Immature natural killer cell (primary cell): ENCODE data around the gene CHPT1. TPM values are rescaled to one million over a fixed set of nuclear protein-coding genes. Genes with fewer than 3 reads are reported as not detected.

Source experiments
- DNase-seq, 3 donors: peaks; one replicate each; pipeline ENCODE4 v3.0.0; 2022; ENCODE audit warnings: mixed read lengths in 1 of 3
- H3K27ac Mint-ChIP-seq, 6 donors: one replicate each; pipeline ENCODE4 v1.8.0; 2020; ENCODE audit warnings: mixed read lengths in 6 of 6, mild to moderate bottlenecking in 5 of 6, inconsistent platforms in 4 of 6, moderate library complexity in 3 of 6
- H3K27me3 Mint-ChIP-seq, 3 donors: one replicate each; pipeline ENCODE4 v1.8.0; 2020 to 2021; ENCODE audit warnings: low read depth in 3 of 3, mild to moderate bottlenecking in 3 of 3, mixed read lengths in 3 of 3, moderate library complexity in 3 of 3, inconsistent platforms in 1 of 3
- H3K36me3 Mint-ChIP-seq, 3 donors: one replicate each; pipeline ENCODE4 v1.8.0; 2020; ENCODE audit warnings: mixed read lengths in 3 of 3, inconsistent platforms in 2 of 3, mild to moderate bottlenecking in 2 of 3
- H3K4me1 Mint-ChIP-seq, 2 donors: one replicate each; pipeline ENCODE4 v1.8.0; 2020; ENCODE audit warnings: inconsistent platforms in 2 of 2, mild to moderate bottlenecking in 2 of 2, mixed read lengths in 2 of 2, moderate library complexity in 1 of 2
- H3K4me3 Mint-ChIP-seq, 5 donors: one replicate each; pipeline ENCODE4 v1.8.0; 2020; ENCODE audit warnings: mild to moderate bottlenecking in 5 of 5, mixed read lengths in 5 of 5, inconsistent platforms in 3 of 5, moderate library complexity in 3 of 5
- H3K9me3 Mint-ChIP-seq, 6 donors: one replicate each; pipeline ENCODE4 v1.8.0; 2020; ENCODE audit warnings: mild to moderate bottlenecking in 6 of 6, mixed read lengths in 6 of 6, inconsistent platforms in 4 of 6, moderate library complexity in 3 of 6
- polyA plus RNA-seq, 3 donors: library from polyadenylated mRNA; unstranded; fragments of 300-500 nt; fragmentation: Illumina TruSeq; gene quantifications; one replicate each; pipeline ENCODE4 v1.2.3, GENCODE V29; 2021

The CHPT1 gene
- polyA plus RNA-seq, 3 donors from 2014 or later = 13.1 to 28.5 (median 17.2) TPM

- H3K27ac Mint-ChIP-seq = peak overlapping the region; percentile 88 to 96 (median 94)
- no peak for DNase-seq
- H3K4me3 Mint-ChIP-seq = peak overlapping the region in 4 of 5 donors; percentile 1 to 53 (median 12)
- H3K4me1 Mint-ChIP-seq = peaks cover 27 to 32% of the 10 kb centered on the region in 2 donors
- no peaks in the 10 kb centered on the region for H3K9me3 Mint-ChIP-seq
- peaks cover 0 to 2% (median 2%) of the 10 kb centered on the region in 3 donors for H3K27me3 Mint-ChIP-seq
- peaks cover 6 to 23% (median 13%) of the 10 kb centered on the region in 3 donors for H3K36me3 Mint-ChIP-seq
Measured at GRCh38 chr12:101743242-101743641, 45.8 kb downstream of the CHPT1 start.

DNA sequence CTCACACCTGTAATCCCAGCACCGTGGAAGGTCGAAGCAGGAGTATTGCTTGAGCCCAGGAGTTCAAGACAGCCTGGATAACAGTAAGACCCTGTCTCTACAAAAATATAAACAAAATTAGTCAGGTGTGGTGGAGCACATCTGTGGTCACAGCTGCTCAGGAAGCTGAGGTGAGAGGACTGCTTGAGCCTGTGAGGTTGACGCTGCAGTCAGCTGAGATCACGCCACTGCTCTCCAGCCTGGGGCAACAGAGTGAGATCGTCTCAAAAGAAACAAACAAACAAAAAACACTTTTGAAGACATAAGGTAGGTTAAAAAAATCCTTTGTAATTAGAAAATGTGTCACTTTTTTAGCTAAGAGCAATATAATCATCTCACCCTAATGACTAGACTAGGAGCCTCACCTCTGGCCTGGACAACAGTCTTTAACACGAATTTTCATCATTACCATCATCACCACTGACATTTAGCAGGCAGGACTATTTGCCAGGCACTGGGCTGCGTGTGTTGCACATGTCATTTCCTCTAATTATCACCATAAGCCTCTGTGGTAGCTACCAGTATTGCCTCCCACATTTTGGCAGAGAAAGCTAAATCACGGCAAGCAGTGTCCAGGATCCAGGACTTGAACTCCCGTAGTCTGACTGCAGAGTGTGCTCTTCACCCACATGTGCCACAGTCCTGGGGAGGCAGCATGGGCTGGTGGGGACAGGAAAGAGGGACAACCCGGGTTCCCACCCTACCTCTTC, 46.5 kb downstream of the CHPT1 start:
- Mint-ChIP-seq H3K27me3 (peaks cover 0 to 2% (median 0%) of the 10 kb centered on the region in 3 donors), H3K9me3 (no peaks in the 10 kb centered on the region), H3K4me3 (peak overlapping the region; percentile 8 to 53 (median 26)), H3K27ac (peak overlapping the region; percentile 88 to 96 (median 94)), H3K4me1 (peaks cover 30 to 32% of the 10 kb centered on the region in 2 donors), H3K36me3 (peaks cover 12 to 29% (median 13%) of the 10 kb centered on the region in 3 donors)
- peak; percentile 59 to 70 (median 70) for DNase-seq

- H3K4me3 Mint-ChIP-seq = no peak overlapping the region
Measured at GRCh38 chr12:101745481-101745880, 48.0 kb downstream of the CHPT1 start.

GRCh38 chr12:101746196-101746595, 48.8 kb downstream of the CHPT1 start:
- peaks cover 34 to 39% of the 10 kb centered on the region in 2 donors for H3K4me1 Mint-ChIP-seq
- DNase-seq = no peak

More at GRCh38 chr12:101745481-101745880, 48.0 kb downstream of the CHPT1 start:
- Mint-ChIP-seq H3K9me3 (no peaks in the 10 kb centered on the region), H3K36me3 (peaks cover 19 to 41% (median 23%) of the 10 kb centered on the region in 3 donors), H3K4me1 (peaks cover 34 to 39% of the 10 kb centered on the region in 2 donors), H3K27ac (peak overlapping the region; percentile 88 to 96 (median 94)), H3K27me3 (no peaks in the 10 kb centered on the region)
- DNase-seq = no peak

DNA sequence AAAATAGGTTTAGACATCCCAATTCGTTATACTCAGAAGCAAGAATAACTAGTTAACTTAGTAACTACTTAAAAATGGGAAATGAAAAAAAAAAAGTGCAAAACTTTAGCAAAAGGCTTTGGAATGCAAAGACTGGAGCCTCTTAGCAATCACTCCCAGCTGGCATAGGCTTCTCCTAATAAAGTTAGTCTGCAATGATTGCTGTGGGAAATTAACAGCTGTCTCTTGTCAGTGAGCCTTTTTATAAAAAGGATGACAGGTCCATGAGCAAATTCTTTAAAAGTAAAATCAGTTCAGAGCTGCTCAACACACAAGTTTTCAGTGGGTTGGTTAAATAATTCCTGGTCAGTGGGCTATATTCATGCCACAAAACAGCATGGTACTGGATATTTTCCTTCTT, 49.2 kb downstream of the CHPT1 start:
- no peaks in the 10 kb centered on the region for H3K27me3 Mint-ChIP-seq
- DNase-seq = no peak
- no peaks in the 10 kb centered on the region for H3K9me3 Mint-ChIP-seq
- peak overlapping the region in 5 of 6 donors; percentile 41 to 82 (median 65) for H3K27ac Mint-ChIP-seq
- H3K36me3 Mint-ChIP-seq = peaks cover 18 to 52% (median 27%) of the 10 kb centered on the region in 3 donors
- H3K4me1 Mint-ChIP-seq = peaks cover 34 to 39% of the 10 kb centered on the region in 2 donors
- no peak overlapping the region for H3K4me3 Mint-ChIP-seq

More at GRCh38 chr12:101746196-101746595, 48.8 kb downstream of the CHPT1 start:
- H3K27ac Mint-ChIP-seq = peak overlapping the region in 5 of 6 donors; percentile 6 to 96 (median 42)
- no peaks in the 10 kb centered on the region for H3K9me3 Mint-ChIP-seq
- no peak overlapping the region for H3K4me3 Mint-ChIP-seq
- H3K36me3 Mint-ChIP-seq = peaks cover 21 to 48% (median 27%) of the 10 kb centered on the region in 3 donors
- no peaks in the 10 kb centered on the region for H3K27me3 Mint-ChIP-seq

GRCh38 chr12:101747697-101748096, 50.3 kb downstream of the CHPT1 start:
- Mint-ChIP-seq H3K27ac (peak overlapping the region; percentile 41 to 85 (median 76)), H3K9me3 (no peaks in the 10 kb centered on the region), H3K36me3 (peaks cover 18 to 58% (median 31%) of the 10 kb centered on the region in 3 donors), H3K4me3 (no peak overlapping the region), H3K27me3 (no peaks in the 10 kb centered on the region), H3K4me1 (peaks cover 33 to 36% of the 10 kb centered on the region in 2 donors)
- no peak for DNase-seq

- Mint-ChIP-seq H3K9me3 (no peaks in the 10 kb centered on the region), H3K27ac (peak overlapping the region in 5 of 6 donors; percentile 18 to 82 (median 58)), H3K4me1 (peaks cover 21 to 24% of the 10 kb centered on the region in 2 donors), H3K4me3 (no peak overlapping the region), H3K36me3 (peaks cover 21 to 60% (median 36%) of the 10 kb centered on the region in 3 donors), H3K27me3 (peaks cover 0 to 2% (median 0%) of the 10 kb centered on the region in 3 donors)
- no peak for DNase-seq
Measured at GRCh38 chr12:101748907-101749306, 51.5 kb downstream of the CHPT1 start.

- Mint-ChIP-seq H3K36me3 (peaks cover 23 to 62% (median 38%) of the 10 kb centered on the region in 3 donors), H3K4me3 (no peak overlapping the region), H3K27ac (peak overlapping the region; percentile 25 to 83 (median 66)), H3K4me1 (peaks cover 13 to 16% of the 10 kb centered on the region in 2 donors), H3K27me3 (peaks cover 0 to 2% (median 0%) of the 10 kb centered on the region in 3 donors), H3K9me3 (no peaks in the 10 kb centered on the region)
- no peak for DNase-seq
Measured at GRCh38 chr12:101749657-101750056, 52.2 kb downstream of the CHPT1 start.

DNA sequence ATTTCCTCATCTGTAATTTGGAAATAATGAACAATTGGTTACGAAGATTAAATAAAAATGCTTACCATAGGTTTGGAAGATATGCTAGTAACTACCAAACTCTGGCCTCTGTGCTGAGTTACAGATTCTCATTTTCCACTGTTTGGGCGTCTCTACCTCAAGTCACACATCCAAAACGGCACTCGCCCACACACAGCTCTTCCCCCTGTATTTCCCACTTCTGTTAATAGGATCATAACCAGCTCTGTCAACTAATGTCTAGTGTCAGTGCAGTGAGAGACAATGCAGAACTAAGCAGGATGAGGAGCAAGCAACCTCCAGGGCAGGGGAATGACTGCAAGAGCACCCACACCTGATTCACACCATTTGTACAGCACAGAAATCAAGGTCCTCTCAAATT, 52.7 kb downstream of the CHPT1 start:
- Mint-ChIP-seq H3K36me3 (peaks cover 27 to 67% (median 43%) of the 10 kb centered on the region in 3 donors), H3K9me3 (no peaks in the 10 kb centered on the region), H3K4me3 (no peak overlapping the region), H3K4me1 (peaks cover 8 to 11% of the 10 kb centered on the region in 2 donors), H3K27ac (peak overlapping the region; percentile 26 to 83 (median 50)), H3K27me3 (peaks cover 0 to 2% (median 0%) of the 10 kb centered on the region in 3 donors)
- no peak for DNase-seq

DNA sequence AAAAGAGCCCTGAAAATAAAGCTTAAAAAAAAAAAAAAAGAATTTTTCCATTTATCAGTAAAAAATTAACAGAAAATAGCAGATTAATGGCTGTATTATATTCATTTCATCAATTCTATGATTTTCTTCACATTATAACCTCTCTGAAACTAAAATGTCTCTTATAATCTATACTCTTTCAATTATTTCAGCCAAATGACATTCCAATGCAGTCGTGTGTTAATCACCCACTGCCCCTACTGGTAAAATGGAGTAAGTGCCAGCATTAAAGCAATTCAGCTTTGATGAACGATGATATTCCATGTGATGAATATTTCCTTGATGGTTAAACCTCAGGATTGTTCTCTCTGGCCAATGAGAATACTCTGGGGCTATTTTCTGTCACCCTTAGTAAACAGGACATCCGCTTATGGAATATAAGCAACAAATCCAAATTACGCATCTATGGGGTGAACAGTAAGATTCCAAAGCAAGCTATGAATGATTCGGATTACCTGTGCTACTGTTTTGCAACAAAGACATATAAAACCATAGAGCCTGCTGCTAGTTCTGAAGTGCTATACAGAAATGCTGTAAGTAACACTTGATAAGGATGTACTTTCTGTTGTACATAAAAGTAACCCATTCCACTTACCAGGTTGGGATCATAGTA, 62.1 kb downstream of the CHPT1 start:
- H3K36me3 Mint-ChIP-seq = peaks cover 15 to 50% (median 44%) of the 10 kb centered on the region in 3 donors
- DNase-seq = peak in 2 of 3 donors; percentile 26 to 34
- H3K9me3 Mint-ChIP-seq = no peaks in the 10 kb centered on the region
- peak overlapping the region in 1 of 6 donors; percentile 35 for H3K27ac Mint-ChIP-seq
- H3K4me3 Mint-ChIP-seq = no peak overlapping the region
- no peaks in the 10 kb centered on the region for H3K27me3 Mint-ChIP-seq
- peaks cover 4 to 14% of the 10 kb centered on the region in 2 donors for H3K4me1 Mint-ChIP-seq

GRCh38 chr12:101761350-101761749, 63.9 kb downstream of the CHPT1 start:
- Mint-ChIP-seq H3K27me3 (no peaks in the 10 kb centered on the region), H3K27ac (peak overlapping the region in 1 of 6 donors; percentile 64), H3K9me3 (no peaks in the 10 kb centered on the region), H3K36me3 (peaks cover 10 to 46% (median 38%) of the 10 kb centered on the region in 3 donors), H3K4me3 (no peak overlapping the region), H3K4me1 (peaks cover 4 to 15% of the 10 kb centered on the region in 2 donors)
- no peak for DNase-seq

GRCh38 chr12:101761781-101762180, 64.3 kb downstream of the CHPT1 start:
- Mint-ChIP-seq H3K36me3 (peaks cover 8 to 47% (median 34%) of the 10 kb centered on the region in 3 donors), H3K4me1 (peaks cover 4 to 15% of the 10 kb centered on the region in 2 donors), H3K27ac (peak overlapping the region in 2 of 6 donors; percentile 0 to 64), H3K9me3 (no peaks in the 10 kb centered on the region), H3K4me3 (no peak overlapping the region), H3K27me3 (no peaks in the 10 kb centered on the region)
- no peak for DNase-seq

- H3K36me3 Mint-ChIP-seq = peaks cover 9 to 52% (median 27%) of the 10 kb centered on the region in 3 donors
Measured at GRCh38 chr12:101763246-101763931, 65.9 kb downstream of the CHPT1 start.

More at GRCh38 chr12:101763246-101763931, 65.9 kb downstream of the CHPT1 start:
- no peak for DNase-seq
- no peaks in the 10 kb centered on the region for H3K27me3 Mint-ChIP-seq
- no peaks in the 10 kb centered on the region for H3K9me3 Mint-ChIP-seq
- peak overlapping the region in 5 of 6 donors; percentile 28 to 80 (median 48) for H3K27ac Mint-ChIP-seq
- H3K4me1 Mint-ChIP-seq = peaks cover 4 to 15% of the 10 kb centered on the region in 2 donors
- H3K4me3 Mint-ChIP-seq = no peak overlapping the region
